Kidney (tissue), 14 donors: ENCODE measurements around the gene DSN1. TPM values are rescaled to one million over a fixed set of nuclear protein-coding genes. Genes with fewer than 3 reads are reported as not detected.

Source experiments
- DNase-seq, 5 donors: peaks; one replicate each; pipeline ENCODE4 v3.0.0-alpha.2; 2013 to 2020
- FAIRE-seq: peaks from 2 replicates; lab custom pipeline; 2012; peaks lifted over from hg19 to GRCh38; lab: Jason Lieb, UNC
- H3K27ac ChIP-seq, 2 donors: one replicate each; pipeline ENCODE4 v1.7.0; 2013; ENCODE audit warnings: low read depth in 2 of 2, low read length in 2 of 2, inconsistent platforms in 1 of 2
- H3K27me3 ChIP-seq: one replicate; pipeline ENCODE4 v1.7.1; 2013; ENCODE audit warnings: low read length, inconsistent platforms; ENCODE audit not compliant: control insufficient read depth, insufficient read depth
- H3K36me3 ChIP-seq, 3 donors: one replicate each; pipeline versions ENCODE4 v1.7.0 to v1.7.1; 2013; ENCODE audit warnings: low read length in 3 of 3, control low read depth in 1 of 3, inconsistent platforms in 1 of 3; ENCODE audit not compliant: insufficient read depth in 3 of 3, control insufficient read depth in 2 of 3
- H3K4me1 ChIP-seq, 3 donors: one replicate each; pipeline versions ENCODE4 v1.7.0 to v1.7.1; 2013; ENCODE audit warnings: low read length in 3 of 3, inconsistent platforms in 1 of 3, low read depth in 1 of 3; ENCODE audit not compliant: control insufficient read depth in 2 of 3, insufficient read depth in 2 of 3
- H3K4me3 ChIP-seq, 3 donors: one replicate each; pipeline versions ENCODE4 v1.7.0 to v1.8.1; 2013; ENCODE audit warnings: low read length in 3 of 3, control low read depth in 1 of 3, inconsistent platforms in 1 of 3
- H3K9ac ChIP-seq, 3 donors: one replicate each; pipeline versions ENCODE4 v1.7.0 to v1.7.1; 2013; ENCODE audit warnings: low read length in 3 of 3, control low read depth in 1 of 3, inconsistent platforms in 1 of 3
- H3K9me3 ChIP-seq, 3 donors: one replicate each; pipeline versions ENCODE4 v1.7.0 to v1.7.1; 2013; ENCODE audit warnings: low read length in 3 of 3, control low read depth in 1 of 3, inconsistent platforms in 1 of 3; ENCODE audit not compliant: control insufficient read depth in 2 of 3, insufficient read depth in 1 of 3
- CTCF ChIP-seq: IDR thresholded peaks from 3 replicates; pipeline ENCODE4 v1.5.1; 2012; ENCODE audit warnings: mild to moderate bottlenecking, moderate library complexity, borderline replicate concordance; ENCODE audit not compliant: insufficient read depth; ENCODE audit errors: extremely low read depth
- intact Hi-C: fragments of 100-400 bp; cut with DNase I; formaldehyde crosslinking; loops from one replicate; pipeline ENCODE4 v1.11.1; 2022
- polyA plus RNA-seq: library from polyadenylated mRNA; stranded (reverse); fragments of 350-450 nt; fragmentation: Illumina TruSeq; extraction: RNeasy Lipid Tissue Mini Kit (QIAGEN cat#74804); gene quantifications from one replicate; pipeline ENCODE4 v1.2.3, GENCODE V29; 2014; ENCODE audit warnings: low read depth, low replicate concordance; ENCODE audit not compliant: insufficient read depth
- total RNA-seq: library from RNA; stranded (reverse); fragmentation: NEBNext Ultra II Directional; extraction: Animal tissue kit (Norgen Biotek cat#: 25700); gene quantifications from one replicate; pipeline ENCODE4 v1.2.1, GENCODE V29; 2021
- donor health status: control.
- donor health status: control.
- donor health status: control.
- donor health status: control.
- donor health status: control.
- donor health status: DM: yes; HTN: yes; CAD: no.
- donor health status: Normal renal cell carcinoma (clear cell type).

The DSN1 gene
- total and polyA plus RNA-seq, 2 donors from 2014 or later, result 6.0 to 8.3 TPM

DNA sequence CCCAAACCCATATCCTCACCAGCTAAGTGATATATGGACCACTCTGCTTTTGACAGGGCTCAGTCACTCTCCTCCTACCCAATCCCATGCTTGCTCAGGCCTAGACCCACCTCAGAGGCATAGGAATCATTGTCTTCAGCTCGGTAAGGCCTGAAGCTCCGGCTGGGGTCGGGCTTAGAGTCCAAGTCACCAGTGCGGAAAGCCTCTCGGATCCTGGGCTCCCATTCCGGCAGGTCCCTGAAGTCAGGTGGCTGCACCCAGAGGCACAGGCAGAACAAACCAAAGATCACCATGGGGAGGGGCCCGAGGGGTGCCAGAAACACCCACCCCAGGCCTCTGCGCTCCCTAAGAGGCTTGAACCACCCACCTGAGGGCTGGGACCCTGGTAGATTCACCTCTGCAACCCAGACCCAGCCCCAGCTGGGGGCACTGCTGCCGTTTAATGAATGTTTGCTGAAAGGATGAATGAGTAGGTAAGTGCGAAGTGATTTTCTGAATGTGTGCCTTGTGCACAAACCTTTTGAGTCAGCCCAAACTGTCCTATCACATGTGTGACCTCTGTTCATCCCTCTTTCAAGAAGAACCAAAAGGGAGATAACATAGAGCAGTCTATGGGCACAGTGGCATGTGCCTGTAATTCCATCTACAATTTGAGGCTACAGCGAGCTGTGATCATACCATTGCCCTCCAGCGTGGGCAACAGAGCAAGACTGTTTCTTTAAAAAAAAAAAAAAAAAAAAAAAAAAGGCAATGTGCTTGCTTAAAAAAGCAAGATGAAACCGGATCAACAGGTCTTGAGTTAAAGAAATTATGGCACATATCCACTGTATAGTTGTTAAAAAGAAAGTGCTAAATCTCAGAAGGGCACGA is 39.3 kb upstream of the DSN1 start:
- Histone ChIP-seq H3K27me3 (no peaks in the 10 kb centered on the region), H3K36me3 (peaks cover 3 to 11% (median 6%) of the 10 kb centered on the region in 3 donors), H3K9ac (no peak overlapping the region), H3K27ac (peak overlapping the region in 1 of 2 donors; percentile 66), H3K4me3 (no peak overlapping the region), H3K9me3 (no peaks in the 10 kb centered on the region), H3K4me1 (peaks cover 4 to 9% (median 4%) of the 10 kb centered on the region in 3 donors)
- FAIRE-seq (no peak), DNase-seq (peak in 4 of 5 donors; percentile 64 to 77 (median 74))
- intact Hi-C loops, result no loop called here
- no peak for TF ChIP-seq CTCF

DNA sequence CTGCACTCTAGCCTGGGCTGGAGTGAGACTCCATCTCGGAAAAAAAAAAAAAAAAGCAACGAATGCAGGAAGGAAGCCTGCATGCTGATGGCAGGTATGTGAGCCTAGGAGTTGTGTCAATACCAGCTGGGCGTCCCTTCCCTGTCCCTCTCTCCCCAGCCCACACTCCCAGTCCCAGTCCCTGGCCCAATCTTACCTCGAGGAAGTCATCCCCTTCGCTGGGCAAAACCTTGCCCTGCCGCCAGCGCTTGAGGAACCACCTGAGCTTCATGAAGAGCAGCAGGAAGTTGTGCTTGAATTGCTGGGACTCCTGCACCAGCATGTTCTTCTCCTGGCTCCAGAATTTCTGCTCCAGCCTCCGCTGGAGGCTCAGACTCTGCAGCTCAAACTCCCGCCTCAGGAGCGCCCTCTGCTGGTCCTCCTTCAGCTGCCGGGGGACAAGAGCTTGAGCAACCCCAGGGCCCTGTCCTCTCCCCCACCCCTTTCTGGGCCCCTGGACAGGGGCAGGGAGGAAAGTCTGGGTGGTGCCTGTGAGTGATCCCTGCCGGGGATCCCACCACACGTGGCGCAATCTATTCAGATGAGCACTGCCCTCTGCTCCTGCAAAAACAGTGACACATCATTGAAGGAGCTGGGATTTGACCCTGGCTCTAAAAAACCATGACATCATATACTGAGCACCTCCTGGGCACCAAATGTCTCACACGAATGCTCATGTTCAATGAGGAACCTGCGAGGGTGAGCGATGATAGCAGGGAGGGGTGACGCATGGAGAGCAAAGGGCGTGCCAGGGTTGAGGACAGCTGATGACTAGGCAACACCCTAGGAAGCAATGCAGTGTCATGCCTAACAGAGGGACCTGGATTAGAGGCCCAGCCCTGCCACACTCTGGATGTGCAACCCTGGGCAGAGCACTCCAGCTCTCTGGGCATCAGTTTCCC is 35.0 kb upstream of the DSN1 start:
- H3K36me3 ChIP-seq, result peaks cover 8 to 28% (median 21%) of the 10 kb centered on the region in 3 donors
- no peaks in the 10 kb centered on the region for H3K27me3 ChIP-seq
- H3K9ac ChIP-seq, result no peak overlapping the region
- peak; percentile 66 for TF ChIP-seq CTCF
- no peak overlapping the region for H3K4me3 ChIP-seq
- DNase-seq (no peak), FAIRE-seq (no peak)
- no peak overlapping the region for H3K27ac ChIP-seq
- H3K9me3 ChIP-seq, result no peaks in the 10 kb centered on the region
- H3K4me1 ChIP-seq, result peaks cover 0 to 2% (median 0%) of the 10 kb centered on the region in 3 donors
- intact Hi-C loops, result no loop called here

GRCh38 chr20:36806049-36806448 is 32.5 kb upstream of the DSN1 start:
- peaks cover 5 to 32% (median 21%) of the 10 kb centered on the region in 3 donors for H3K36me3 ChIP-seq
- no peak for TF ChIP-seq CTCF
- FAIRE-seq, result no peak

More at GRCh38 chr20:36806049-36806448, 32.5 kb upstream of the DSN1 start:
- no peaks in the 10 kb centered on the region for H3K27me3 ChIP-seq
- no peak overlapping the region for H3K27ac ChIP-seq
- no peak overlapping the region for H3K4me3 ChIP-seq
- H3K9me3 ChIP-seq, result no peaks in the 10 kb centered on the region
- no peak for DNase-seq
- H3K4me1 ChIP-seq, result no peaks in the 10 kb centered on the region
- intact Hi-C loops, result no loop called here
- H3K9ac ChIP-seq, result no peak overlapping the region
